ENCODE results near the gene SPRR4. TPM values are rescaled to one million over a fixed set of nuclear protein-coding genes. Genes with fewer than 3 reads are reported as not detected.

SPRR4 gene
- total and polyA plus RNA-seq, 8 donors: not detected

GRCh38 chr1:152933196-152933595 lies 37.3 kb upstream of the SPRR4 start:
- H3K27ac ChIP-seq: no peak overlapping the region
- H3K4me1 ChIP-seq: no peaks in the 10 kb centered on the region
- intact Hi-C loops (cut with DNase I): no loop called here

GRCh38 chr1:152940614-152941013 lies 29.8 kb upstream of the SPRR4 start:
- TF ChIP-seq, protein P1, sequence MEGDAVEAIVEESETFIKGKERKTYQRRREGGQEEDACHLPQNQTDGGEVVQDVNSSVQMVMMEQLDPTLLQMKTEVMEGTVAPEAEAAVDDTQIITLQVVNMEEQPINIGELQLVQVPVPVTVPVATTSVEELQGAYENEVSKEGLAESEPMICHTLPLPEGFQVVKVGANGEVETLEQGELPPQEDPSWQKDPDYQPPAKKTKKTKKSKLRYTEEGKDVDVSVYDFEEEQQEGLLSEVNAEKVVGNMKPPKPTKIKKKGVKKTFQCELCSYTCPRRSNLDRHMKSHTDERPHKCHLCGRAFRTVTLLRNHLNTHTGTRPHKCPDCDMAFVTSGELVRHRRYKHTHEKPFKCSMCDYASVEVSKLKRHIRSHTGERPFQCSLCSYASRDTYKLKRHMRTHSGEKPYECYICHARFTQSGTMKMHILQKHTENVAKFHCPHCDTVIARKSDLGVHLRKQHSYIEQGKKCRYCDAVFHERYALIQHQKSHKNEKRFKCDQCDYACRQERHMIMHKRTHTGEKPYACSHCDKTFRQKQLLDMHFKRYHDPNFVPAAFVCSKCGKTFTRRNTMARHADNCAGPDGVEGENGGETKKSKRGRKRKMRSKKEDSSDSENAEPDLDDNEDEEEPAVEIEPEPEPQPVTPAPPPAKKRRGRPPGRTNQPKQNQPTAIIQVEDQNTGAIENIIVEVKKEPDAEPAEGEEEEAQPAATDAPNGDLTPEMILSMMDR (IDR thresholded peaks at IDR 0.05): no peak
- Histone ChIP-seq H3K27me3 (peaks cover 0 to 4% of the 10 kb centered on the region in 2 donors), H3K36me3 (no peaks in the 10 kb centered on the region), H3K27ac (no peak overlapping the region), H3K4me1 (no peaks in the 10 kb centered on the region), H3K4me3 (no peak overlapping the region), H3K9me3 (no peaks in the 10 kb centered on the region)
- intact Hi-C loops (cut with DNase I): no loop called here
- ATAC-seq (no peak), DNase-seq (no peak)

More at GRCh38 chr1:152933196-152933595, 37.3 kb upstream of the SPRR4 start:
- DNase-seq: no peak
- TF ChIP-seq, protein P1 (IDR thresholded peaks at IDR 0.05): no peak
- no peaks in the 10 kb centered on the region for H3K9me3 ChIP-seq
- H3K36me3 ChIP-seq: no peaks in the 10 kb centered on the region
- ATAC-seq: peak; percentile 17
- no peak overlapping the region for H3K4me3 ChIP-seq
- peaks cover 0 to 10% of the 10 kb centered on the region in 2 donors for H3K27me3 ChIP-seq

- H3K4me1 ChIP-seq: no peaks in the 10 kb centered on the region
- ATAC-seq: no peak
- no peaks in the 10 kb centered on the region for H3K9me3 ChIP-seq
- intact Hi-C loops (cut with DNase I): no loop called here
- no peaks in the 10 kb centered on the region for H3K36me3 ChIP-seq
- TF ChIP-seq, protein P1 (IDR thresholded peaks at IDR 0.05): no peak
- DNase-seq: no peak
- H3K27ac ChIP-seq: no peak overlapping the region
- no peaks in the 10 kb centered on the region for H3K27me3 ChIP-seq
- H3K4me3 ChIP-seq: no peak overlapping the region
Measured at GRCh38 chr1:152941037-152941711, 29.3 kb upstream of the SPRR4 start.

DNA sequence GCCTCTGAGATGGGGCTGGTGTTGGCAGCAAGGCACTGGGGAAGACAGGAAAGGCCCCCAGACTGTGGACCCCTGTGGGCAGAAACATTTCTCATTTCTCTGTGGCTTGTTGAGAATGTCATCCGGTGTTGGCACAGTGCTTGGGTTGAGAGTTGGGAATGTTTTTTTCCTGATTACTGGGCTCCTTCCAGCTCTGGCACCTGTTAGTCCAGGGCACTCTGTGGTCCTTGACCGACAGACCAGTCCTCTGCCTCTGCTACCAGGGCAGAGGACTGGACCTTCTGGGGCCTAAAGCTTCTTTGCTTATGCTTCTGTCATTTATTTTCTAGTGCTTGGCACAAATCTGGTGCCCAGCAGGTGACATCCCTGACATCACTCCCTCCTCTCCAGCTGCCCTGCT lies 28.3 kb upstream of the SPRR4 start:
- H3K27me3 ChIP-seq: no peaks in the 10 kb centered on the region
- H3K36me3 ChIP-seq: no peaks in the 10 kb centered on the region
- H3K4me3 ChIP-seq: no peak overlapping the region
- H3K4me1 ChIP-seq: no peaks in the 10 kb centered on the region
- TF ChIP-seq, protein P1 (IDR thresholded peaks at IDR 0.05): no peak
- intact Hi-C loops (cut with DNase I): no loop called here
- DNase-seq (no peak), ATAC-seq (no peak)
- H3K9me3 ChIP-seq: no peaks in the 10 kb centered on the region
- H3K27ac ChIP-seq: no peak overlapping the region

DNA sequence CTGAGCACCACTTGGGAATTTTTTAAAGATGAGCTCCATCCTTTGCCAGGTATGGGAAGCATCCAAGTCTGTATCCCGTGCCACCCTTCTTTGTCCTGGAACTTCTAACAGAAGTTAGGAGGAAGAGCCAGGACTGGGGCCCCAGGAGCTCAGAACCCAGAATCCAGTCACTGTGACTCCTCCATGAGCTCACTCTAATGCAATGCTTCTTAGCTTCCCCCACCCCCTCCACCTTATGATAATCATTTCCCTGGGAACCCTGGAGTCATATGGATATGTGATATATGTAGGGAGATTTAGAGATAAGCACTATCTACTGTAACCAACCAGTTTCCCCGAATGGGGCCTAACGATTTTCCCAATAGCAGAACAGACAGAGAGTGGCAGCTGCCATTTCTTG lies 24.2 kb upstream of the SPRR4 start:
- ATAC-seq (no peak), DNase-seq (no peak)
- intact Hi-C loops (cut with DNase I): no loop called here
- TF ChIP-seq, protein P1 (IDR thresholded peaks at IDR 0.05): no peak
- no peak overlapping the region for H3K27ac ChIP-seq
- no peaks in the 10 kb centered on the region for H3K36me3 ChIP-seq
- no peak overlapping the region for H3K4me3 ChIP-seq
- H3K4me1 ChIP-seq: no peaks in the 10 kb centered on the region
- no peaks in the 10 kb centered on the region for H3K9me3 ChIP-seq
- no peaks in the 10 kb centered on the region for H3K27me3 ChIP-seq
